HG02970 (cell line): ENCODE data around the gene CPED1.

ENCODE experiments used
- ATAC-seq: cut with Tn5 transposase; IDR thresholded peaks from one replicate; pipeline ENCODE4 v1.9.1; 2021; ENCODE audit warnings: mild to moderate bottlenecking, moderate library complexity, moderate number of reproducible peaks; ENCODE audit not compliant: unreplicated experiment, low FRiP score

CPED1 gene

GRCh38 chr7:121330053-121330833, 341.7 kb downstream of the CPED1 start:
- ATAC-seq, result no peak

GRCh38 chr7:121331048-121331447, 342.5 kb downstream of the CPED1 start:
- ATAC-seq, result no peak

GRCh38 chr7:121331574-121331973, 343.1 kb downstream of the CPED1 start:
- ATAC-seq, result no peak

DNA sequence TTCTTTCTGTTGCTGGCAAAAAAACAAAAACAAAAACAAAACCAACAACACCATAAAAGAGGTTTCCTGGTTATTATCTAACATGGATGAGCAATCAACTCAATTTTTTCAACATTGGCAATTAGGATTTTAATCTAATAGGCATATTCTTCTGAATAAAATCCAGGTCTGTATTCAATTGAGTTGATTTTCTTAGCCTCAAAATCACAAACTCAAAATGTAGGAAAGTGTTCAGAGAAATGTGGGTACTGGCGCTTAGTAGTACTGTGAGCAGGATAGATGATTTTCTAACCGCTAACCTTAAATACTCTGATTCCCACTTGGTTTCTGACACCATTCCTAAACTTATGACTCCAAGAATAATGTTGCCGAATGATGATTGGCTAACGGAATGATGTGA, 345.9 kb downstream of the CPED1 start:
- no peak for ATAC-seq

GRCh38 chr7:121334875-121335648, 346.6 kb downstream of the CPED1 start:
- ATAC-seq, result no peak

DNA sequence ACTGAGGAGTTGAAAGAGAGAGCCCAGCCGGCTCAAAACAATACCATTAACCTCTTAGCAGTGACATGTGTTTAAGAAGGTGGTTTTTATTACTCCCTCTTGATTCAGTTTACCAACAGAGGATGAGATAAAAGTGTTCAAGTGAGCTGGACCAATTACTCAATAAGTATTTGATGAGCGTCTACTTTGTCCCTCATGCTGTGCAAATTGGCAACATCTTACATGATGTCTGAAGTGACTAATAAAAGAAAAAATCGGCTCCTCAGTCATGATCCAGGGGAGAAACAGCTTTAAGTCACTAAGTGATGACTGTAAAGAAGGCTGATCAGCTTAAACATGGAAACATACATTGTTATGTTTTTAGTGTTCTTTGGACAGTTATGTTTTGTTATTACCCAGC, 348.1 kb downstream of the CPED1 start:
- no peak for ATAC-seq

GRCh38 chr7:121337398-121337797, 348.9 kb downstream of the CPED1 start:
- no peak for ATAC-seq

- ATAC-seq, result no peak
Measured at GRCh38 chr7:121339082-121339481, 350.6 kb downstream of the CPED1 start.

DNA sequence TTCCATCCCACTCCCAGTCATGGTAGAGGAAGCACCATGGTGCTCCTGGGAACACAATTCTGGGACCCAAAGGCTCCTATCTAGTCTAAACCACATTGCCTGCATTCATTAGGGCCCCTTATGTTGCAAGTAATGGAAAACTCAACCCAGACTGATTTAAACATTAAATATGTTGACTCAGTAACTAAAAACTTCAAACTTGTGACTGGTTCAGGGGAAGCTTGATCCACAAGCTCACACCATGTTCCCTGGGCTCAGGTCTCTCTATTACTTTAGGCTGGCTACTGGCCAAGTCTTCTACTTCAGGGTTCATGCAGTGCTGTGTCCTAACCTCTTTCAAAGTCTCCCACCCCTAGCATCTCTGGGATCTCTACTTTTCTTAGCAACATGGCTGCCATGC, 353.4 kb downstream of the CPED1 start:
- ATAC-seq, result no peak

- ATAC-seq, result no peak
Measured at GRCh38 chr7:121342631-121343030, 354.1 kb downstream of the CPED1 start.

DNA sequence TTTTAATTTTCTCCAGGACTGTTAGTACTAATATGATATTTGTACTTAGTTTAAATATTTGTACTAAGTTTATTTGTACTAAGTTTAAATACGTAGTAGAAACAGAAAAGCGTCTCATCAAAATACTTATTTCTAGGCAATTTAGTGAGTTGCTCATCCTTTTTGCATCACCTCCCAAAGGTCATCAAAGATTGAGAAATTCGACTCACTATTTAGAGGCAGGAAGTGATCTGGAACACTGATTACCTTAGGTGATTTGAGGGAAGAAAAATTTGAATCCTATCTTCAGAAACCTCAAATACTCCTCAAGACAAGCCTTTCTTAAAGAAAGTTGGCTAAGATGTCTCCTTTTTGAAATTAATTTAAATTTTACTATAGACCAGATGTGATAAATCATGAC, 354.8 kb downstream of the CPED1 start:
- ATAC-seq, result no peak

GRCh38 chr7:121344093-121344492, 355.6 kb downstream of the CPED1 start:
- no peak for ATAC-seq

- ATAC-seq, result no peak
Measured at GRCh38 chr7:121344497-121344896, 356.0 kb downstream of the CPED1 start.
